ENCODE data around the gene EIF4E2.

DNA sequence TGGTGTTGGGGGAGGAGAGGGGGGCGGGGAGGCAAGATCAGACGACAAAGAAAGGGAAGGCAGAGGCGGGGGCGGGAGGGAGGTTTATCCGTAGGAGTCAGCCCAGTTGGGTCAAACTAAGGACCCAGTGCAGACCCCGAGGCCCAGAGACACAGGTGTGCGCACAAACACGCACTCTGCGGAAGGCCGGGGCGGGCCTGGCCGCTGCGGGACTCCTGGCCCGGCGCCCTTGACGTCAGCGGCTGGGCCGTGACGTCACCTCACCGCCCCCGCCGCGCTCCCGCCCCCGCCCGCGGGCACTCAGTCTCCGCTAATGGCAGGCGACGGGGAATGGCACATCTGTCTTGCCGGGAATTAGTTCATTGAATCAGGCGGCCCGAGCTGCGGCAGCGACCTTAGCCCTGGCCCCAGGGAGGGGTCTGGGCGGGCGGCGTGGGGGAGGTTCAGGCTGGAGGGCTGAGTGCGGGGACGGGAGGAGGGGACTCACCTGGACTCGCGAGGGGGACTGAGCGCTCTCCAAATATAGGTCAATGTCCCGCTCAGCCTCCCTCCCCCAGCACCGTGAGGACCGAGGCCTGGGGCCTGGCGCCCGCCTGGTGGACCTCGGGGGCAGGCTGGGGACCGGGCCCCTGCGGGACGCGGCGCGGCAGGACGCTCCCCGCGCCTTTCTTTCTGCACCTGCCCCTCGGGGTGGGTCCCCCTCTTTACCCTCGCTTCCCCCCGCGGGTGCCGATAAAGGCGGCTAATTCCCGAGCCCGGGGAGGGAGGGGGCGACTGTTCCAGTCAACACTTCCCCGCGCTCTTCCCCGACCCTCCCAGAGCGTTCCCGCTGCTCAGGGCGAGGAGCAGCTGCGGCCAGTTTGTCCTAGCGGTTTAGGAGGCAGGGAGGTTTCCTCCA lies 47.3 kb upstream of the EIF4E2 start:
- no peak for TF ChIP-seq POLR2A (IDR thresholded peaks at IDR 0.05)
- TF ChIP-seq, protein P1, sequence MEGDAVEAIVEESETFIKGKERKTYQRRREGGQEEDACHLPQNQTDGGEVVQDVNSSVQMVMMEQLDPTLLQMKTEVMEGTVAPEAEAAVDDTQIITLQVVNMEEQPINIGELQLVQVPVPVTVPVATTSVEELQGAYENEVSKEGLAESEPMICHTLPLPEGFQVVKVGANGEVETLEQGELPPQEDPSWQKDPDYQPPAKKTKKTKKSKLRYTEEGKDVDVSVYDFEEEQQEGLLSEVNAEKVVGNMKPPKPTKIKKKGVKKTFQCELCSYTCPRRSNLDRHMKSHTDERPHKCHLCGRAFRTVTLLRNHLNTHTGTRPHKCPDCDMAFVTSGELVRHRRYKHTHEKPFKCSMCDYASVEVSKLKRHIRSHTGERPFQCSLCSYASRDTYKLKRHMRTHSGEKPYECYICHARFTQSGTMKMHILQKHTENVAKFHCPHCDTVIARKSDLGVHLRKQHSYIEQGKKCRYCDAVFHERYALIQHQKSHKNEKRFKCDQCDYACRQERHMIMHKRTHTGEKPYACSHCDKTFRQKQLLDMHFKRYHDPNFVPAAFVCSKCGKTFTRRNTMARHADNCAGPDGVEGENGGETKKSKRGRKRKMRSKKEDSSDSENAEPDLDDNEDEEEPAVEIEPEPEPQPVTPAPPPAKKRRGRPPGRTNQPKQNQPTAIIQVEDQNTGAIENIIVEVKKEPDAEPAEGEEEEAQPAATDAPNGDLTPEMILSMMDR (IDR thresholded peaks at IDR 0.05): no peak

Data from thyroid gland (tissue), 4 donors.